ENCODE results near the gene BOLA3.

Gene BOLA3

DNA sequence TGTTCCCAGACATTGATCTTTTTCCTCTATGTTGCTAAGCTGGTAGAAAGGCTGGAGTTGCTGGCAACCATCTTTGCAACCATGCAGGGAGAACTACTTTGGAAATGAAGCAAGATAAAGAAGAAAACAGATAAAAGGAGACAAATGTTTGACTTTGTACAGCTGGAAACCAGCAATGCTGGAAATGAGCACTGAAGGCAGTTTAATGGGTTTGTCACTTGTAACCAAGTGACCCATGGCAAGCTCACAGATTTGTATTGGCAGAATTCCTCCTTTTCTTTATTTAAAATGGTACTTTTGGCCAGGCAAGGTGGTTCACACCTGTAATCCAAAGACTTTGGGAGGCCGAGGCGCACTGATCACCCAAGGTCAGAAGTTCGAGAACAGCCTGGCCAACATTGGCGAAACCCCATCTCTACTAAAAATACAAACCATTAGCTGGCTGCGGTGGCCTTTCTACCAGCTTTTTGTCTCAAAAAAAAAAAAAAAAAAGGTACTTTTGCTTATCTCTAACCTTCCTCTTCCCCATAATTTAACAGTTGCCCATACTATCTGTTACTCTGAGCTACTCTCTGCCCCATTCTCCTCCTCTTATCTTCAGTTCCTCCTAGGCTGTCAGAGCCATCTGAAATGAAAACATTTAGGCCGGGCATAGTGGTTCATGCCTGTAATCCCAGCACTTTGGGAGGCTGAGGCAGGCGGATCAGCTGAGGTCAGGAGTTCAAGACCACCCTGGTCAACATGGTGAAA, 2.0 kb upstream of the BOLA3 start:
- Histone ChIP-seq H3K27ac (no peak overlapping the region), H3K27me3 (no peaks in the 10 kb centered on the region), H3K9ac (no peak overlapping the region), H3K4me1 (peaks cover 23% of the 10 kb centered on the region), H3K36me3 (peaks cover 46% of the 10 kb centered on the region), H3K9me3 (no peaks in the 10 kb centered on the region), H3K4me2 (no peak overlapping the region), H3K4me3 (no peak overlapping the region), H4K20me1 (peaks cover 30% of the 10 kb centered on the region; the same call in 1 of the 2 replicates)
- TF ChIP-seq Cebpa-rat (IDR thresholded peaks at IDR 0.05): no peak

DNA sequence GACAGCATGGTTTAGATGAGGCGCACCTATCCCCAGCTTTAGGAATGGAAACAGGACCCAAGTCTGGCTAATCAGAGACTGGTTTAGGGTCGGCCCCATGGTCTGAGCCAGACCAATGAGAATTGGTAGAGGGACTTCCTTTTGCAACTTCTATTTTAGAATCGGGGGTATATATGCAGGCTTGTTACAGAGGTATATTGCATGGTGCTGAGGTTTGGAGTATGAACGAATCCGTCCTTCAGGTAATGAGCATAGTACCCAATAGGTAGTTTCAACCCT, 1.5 kb upstream of the BOLA3 start:
- H3K36me3 ChIP-seq: peaks cover 46% of the 10 kb centered on the region
- no peak overlapping the region for H3K4me2 ChIP-seq
- H3K9me3 ChIP-seq: no peaks in the 10 kb centered on the region
- peaks cover 23% of the 10 kb centered on the region for H3K4me1 ChIP-seq
- H3K27me3 ChIP-seq: no peaks in the 10 kb centered on the region
- H4K20me1 ChIP-seq: peaks cover 26% of the 10 kb centered on the region; the same call in 1 of the 2 replicates
- H3K9ac ChIP-seq: no peak overlapping the region
- no peak for TF ChIP-seq Cebpa-rat (IDR thresholded peaks at IDR 0.05)
- H3K4me3 ChIP-seq: no peak overlapping the region
- H3K27ac ChIP-seq: no peak overlapping the region

DNA sequence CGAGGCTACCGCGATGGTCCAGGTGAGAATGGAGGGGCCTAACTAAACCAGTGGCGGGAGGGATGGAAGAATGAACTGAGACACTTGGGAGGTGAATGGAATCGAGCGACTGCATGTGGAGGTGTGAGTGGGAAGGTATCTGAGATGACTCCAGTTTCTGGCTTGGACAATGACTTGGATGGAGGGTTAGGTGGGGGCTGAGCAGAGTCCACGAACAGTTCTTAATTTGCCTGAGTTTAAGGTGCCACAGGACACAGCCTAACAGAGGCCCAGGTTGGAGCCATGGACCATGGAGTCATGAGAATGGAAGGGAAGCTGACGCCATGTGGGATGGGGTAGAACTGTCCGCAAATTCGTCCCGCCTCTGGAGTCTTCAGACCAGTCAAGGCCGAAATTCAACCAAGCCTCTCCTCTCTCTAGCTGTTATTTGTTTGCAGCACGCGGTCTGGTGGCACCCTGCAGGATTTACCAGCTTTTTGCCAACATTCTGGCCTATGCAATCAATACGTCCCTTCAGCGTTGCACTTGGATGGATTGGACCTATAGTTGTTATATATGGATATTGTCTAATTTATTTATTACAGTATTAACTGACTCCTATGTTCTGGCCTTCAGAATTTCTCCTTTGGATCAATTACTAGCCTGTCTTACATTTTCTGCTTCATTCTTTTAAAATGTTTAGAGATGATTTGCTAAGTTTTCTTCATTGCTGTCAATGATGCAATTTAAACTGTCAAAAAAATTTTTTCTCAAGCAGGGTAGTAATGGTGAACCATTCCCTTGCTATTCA, 940 bp upstream of the BOLA3 start:
- Histone ChIP-seq H3K4me1 (peaks cover 23% of the 10 kb centered on the region), H3K27ac (peak overlapping the region; percentile 81), H4K20me1 (peaks cover 21% of the 10 kb centered on the region; the same call in 1 of the 2 replicates), H3K36me3 (peaks cover 43% of the 10 kb centered on the region), H3K27me3 (no peaks in the 10 kb centered on the region), H3K4me2 (peak overlapping the region; percentile 93), H3K9ac (peak overlapping the region; percentile 86), H3K4me3 (peak overlapping the region; percentile 85), H3K9me3 (no peaks in the 10 kb centered on the region)
- TF ChIP-seq Cebpa-rat (IDR thresholded peaks at IDR 0.05): no peak

- Histone ChIP-seq H3K9me3 (no peaks in the 10 kb centered on the region), H3K36me3 (peaks cover 40% of the 10 kb centered on the region), H3K4me3 (peak overlapping the region; percentile 85), H4K20me1 (peaks cover 17% of the 10 kb centered on the region; the same call in 1 of the 2 replicates), H3K9ac (peak overlapping the region; percentile 86), H3K4me1 (peaks cover 23% of the 10 kb centered on the region), H3K4me2 (peak overlapping the region; percentile 93), H3K27ac (peak overlapping the region; percentile 81), H3K27me3 (no peaks in the 10 kb centered on the region)
- TF ChIP-seq Cebpa-rat (IDR thresholded peaks at IDR 0.05): no peak
Observed at GRCh38 chr2:74146929-74147726, 584 bp downstream of the BOLA3 start.

DNA sequence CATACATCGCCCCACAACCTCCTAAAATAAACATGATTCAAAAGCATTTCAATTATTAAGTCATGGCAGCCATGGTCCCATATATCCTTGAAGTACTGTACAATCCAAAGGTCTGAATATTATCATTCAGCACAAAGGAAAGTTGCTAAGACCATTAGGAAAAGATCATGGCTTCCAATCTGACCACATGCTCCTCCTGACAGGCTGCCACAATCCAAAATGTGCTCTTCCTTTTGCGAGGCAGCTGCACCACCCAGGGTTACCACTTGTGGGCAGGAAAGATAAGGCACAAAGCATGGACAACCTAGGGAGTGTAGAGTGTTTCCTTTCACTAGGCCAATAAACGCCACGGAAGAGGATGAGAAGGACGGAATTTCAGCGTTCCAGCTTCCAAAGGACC, 5.4 kb downstream of the BOLA3 start:
- TF ChIP-seq Cebpa-rat (IDR thresholded peaks at IDR 0.05): no peak
- peaks cover 24% of the 10 kb centered on the region for H3K4me1 ChIP-seq
- no peak overlapping the region for H3K9ac ChIP-seq
- no peak overlapping the region for H3K4me2 ChIP-seq
- peaks cover 64% of the 10 kb centered on the region for H3K36me3 ChIP-seq
- no peak overlapping the region for H3K27ac ChIP-seq
- no peaks in the 10 kb centered on the region for H4K20me1 ChIP-seq
- no peaks in the 10 kb centered on the region for H3K9me3 ChIP-seq
- no peaks in the 10 kb centered on the region for H3K27me3 ChIP-seq
- H3K4me3 ChIP-seq: no peak overlapping the region

GRCh38 chr2:74138600-74139323, 8.9 kb downstream of the BOLA3 start:
- H3K27me3 ChIP-seq: no peaks in the 10 kb centered on the region
- no peak overlapping the region for H3K27ac ChIP-seq
- H3K36me3 ChIP-seq: peaks cover 73% of the 10 kb centered on the region
- peaks cover 10% of the 10 kb centered on the region for H3K4me1 ChIP-seq
- H4K20me1 ChIP-seq: no peaks in the 10 kb centered on the region
- no peak overlapping the region for H3K9ac ChIP-seq
- peak overlapping the region; percentile 17; the same call in 1 of the 2 replicates for H3K4me2 ChIP-seq
- TF ChIP-seq Cebpa-rat (IDR thresholded peaks at IDR 0.05): no peak
- H3K9me3 ChIP-seq: no peaks in the 10 kb centered on the region
- no peak overlapping the region for H3K4me3 ChIP-seq

DNA sequence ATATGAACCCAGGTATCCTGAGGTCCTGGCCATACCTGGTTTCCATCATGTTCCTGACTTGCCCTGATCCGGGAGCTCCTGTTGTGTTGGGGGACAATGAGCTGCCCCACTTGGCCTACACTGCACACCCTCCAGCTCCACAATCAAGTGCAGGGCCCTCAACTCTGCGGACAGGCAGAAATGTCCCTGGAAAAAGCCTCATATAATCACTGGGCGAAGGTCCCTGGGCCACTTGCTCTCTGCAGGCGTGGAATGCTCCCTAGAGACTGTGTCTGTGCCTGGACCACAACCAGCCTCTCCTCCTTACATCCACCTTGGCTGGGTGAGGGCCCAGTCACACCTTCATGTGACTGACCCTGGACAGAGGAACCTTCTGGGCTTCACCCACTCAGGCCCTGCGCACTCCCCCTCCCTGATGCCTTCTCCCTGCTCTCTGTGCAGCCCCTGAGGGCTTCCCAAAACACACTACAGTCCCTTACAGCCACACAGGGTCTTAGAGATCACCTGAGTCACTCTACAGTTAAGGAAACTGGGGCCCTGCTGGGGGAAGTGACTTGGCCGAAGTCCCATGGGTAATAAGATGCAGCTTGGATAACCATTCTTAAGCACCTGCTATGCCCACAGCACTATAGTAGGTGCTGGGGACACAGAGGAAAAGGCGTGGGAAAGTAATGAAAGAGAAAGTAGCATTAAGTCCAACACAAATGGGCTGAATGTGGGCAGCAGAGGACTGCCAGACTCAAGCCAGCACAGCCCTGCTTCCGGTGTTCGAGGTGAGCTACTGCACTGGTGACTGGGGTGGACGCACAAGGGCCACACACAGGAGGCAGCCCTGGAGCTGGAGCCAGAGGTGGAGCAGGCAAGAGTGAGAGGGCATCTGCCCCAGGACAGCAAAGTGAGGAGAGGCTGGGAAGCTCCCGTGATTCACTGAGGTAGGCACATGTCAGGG, 9.8 kb downstream of the BOLA3 start:
- H3K4me1 ChIP-seq: peaks cover 10% of the 10 kb centered on the region

GRCh38 chr2:74131901-74132300, 15.8 kb downstream of the BOLA3 start:
- H3K27me3 ChIP-seq: no peaks in the 10 kb centered on the region
- no peaks in the 10 kb centered on the region for H4K20me1 ChIP-seq
- peaks cover 36% of the 10 kb centered on the region for H3K36me3 ChIP-seq
- H3K27ac ChIP-seq: no peak overlapping the region
- H3K4me1 ChIP-seq: no peaks in the 10 kb centered on the region
- no peak for TF ChIP-seq Cebpa-rat (IDR thresholded peaks at IDR 0.05)
- no peaks in the 10 kb centered on the region for H3K9me3 ChIP-seq
- H3K4me3 ChIP-seq: no peak overlapping the region
- H3K9ac ChIP-seq: no peak overlapping the region
- H3K4me2 ChIP-seq: no peak overlapping the region

More for the DNA sequence above, 9.8 kb downstream of the BOLA3 start:
- H3K9me3 ChIP-seq: no peaks in the 10 kb centered on the region
- no peak overlapping the region for H3K4me3 ChIP-seq
- no peak overlapping the region for H3K27ac ChIP-seq
- peaks cover 81% of the 10 kb centered on the region for H3K36me3 ChIP-seq
- TF ChIP-seq Cebpa-rat (IDR thresholded peaks at IDR 0.05): no peak
- H3K27me3 ChIP-seq: no peaks in the 10 kb centered on the region
- peak overlapping the region; percentile 17 for H3K4me2 ChIP-seq
- H3K9ac ChIP-seq: no peak overlapping the region
- H4K20me1 ChIP-seq: no peaks in the 10 kb centered on the region

Data from BLaER1 (cell line).